GM10266 (cell line): ENCODE data around the gene ITGB5.
"Not testable (repeated sequence)": the region's sequence is repeated elsewhere in the genome, so short reads cannot be mapped to it uniquely, and the experiment has no call there.

Experiments
- DNase-seq: peaks from one replicate; pipeline ENCODE4 v3.0.0; 2012; ENCODE audit errors: extremely low spot score
- CTCF ChIP-seq: IDR thresholded peaks from 2 replicates; pipeline ENCODE4 v1.5.1; 2012; ENCODE audit warnings: mild to moderate bottlenecking, low read depth; ENCODE audit not compliant: control insufficient read depth, insufficient read depth; ENCODE audit errors: missing control alignments

Gene ITGB5

DNA sequence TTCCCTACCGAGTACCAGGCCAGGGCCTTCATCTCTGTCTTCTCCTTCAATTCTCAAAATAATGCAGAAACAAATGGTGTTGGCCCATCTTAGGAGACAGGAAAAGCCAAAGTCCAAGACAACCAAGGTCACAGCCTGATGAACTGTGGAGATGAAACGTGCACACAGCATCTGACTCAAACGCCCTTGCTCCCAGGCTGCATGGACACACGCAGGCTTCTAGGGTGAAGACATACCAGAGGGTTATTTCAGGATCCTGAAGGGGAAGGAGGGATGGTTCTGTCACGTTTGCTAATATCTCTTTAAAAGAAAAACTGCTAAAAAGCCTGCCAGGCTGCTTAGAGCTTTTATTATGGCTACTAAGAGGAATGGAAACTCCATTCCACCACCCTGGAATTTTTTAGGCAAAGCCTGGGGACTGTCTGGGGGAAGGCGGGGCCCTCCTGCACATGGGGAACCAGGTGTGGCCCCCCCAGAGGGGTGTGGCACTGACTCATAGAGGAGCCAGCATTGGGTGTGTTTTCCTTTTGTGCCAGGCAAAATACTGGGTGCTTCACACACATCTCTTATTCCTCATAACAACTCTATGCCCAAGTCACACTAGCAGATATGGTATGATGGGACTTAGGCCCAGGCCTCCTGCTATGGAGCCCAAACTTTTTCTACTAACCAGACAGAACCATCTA is 94.0 kb downstream of the ITGB5 start:
- TF ChIP-seq CTCF, result no peak
- no peak for DNase-seq

DNA sequence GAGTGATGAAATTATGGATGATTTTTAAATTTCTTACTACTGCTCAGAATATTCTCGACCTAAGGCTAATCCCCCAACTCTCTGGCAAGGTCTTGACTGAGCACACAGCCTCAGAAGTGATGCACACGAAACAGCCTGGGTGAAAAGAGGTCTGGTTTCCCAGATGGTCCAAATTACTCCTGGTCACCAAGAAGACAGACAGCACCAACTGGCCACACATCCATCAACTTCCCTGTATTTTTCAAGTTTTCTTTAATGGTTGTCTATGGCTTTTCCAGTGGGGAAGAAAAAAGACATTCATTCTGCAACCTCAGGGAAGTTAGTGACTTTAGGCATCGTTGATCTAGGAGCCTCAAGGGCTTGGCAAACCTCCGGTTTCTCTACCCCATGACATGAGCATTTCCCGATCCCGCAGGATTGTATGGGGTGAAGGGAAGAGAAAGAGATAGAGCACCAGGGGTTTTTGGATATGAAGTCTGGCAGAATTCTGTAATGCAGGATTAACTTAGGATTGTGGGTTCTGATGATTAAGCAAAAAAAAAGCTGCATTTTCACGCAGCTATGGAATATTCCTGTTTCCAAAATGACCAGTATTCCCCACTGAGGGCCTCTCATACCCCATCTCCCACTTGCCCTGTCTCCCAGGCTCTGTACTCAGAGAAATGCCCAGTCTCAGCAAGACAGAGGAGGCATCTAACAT is 94.7 kb downstream of the ITGB5 start:
- no peak for DNase-seq
- no peak for TF ChIP-seq CTCF

GRCh38 chr3:124791639-124792151 is 95.5 kb downstream of the ITGB5 start:
- no peak for TF ChIP-seq CTCF
- no peak for DNase-seq

GRCh38 chr3:124791142-124791541 is 96.0 kb downstream of the ITGB5 start:
- no peak for DNase-seq
- TF ChIP-seq CTCF, result no peak

GRCh38 chr3:124789103-124789502 is 98.1 kb downstream of the ITGB5 start:
- not testable (repeated sequence) for DNase-seq

DNA sequence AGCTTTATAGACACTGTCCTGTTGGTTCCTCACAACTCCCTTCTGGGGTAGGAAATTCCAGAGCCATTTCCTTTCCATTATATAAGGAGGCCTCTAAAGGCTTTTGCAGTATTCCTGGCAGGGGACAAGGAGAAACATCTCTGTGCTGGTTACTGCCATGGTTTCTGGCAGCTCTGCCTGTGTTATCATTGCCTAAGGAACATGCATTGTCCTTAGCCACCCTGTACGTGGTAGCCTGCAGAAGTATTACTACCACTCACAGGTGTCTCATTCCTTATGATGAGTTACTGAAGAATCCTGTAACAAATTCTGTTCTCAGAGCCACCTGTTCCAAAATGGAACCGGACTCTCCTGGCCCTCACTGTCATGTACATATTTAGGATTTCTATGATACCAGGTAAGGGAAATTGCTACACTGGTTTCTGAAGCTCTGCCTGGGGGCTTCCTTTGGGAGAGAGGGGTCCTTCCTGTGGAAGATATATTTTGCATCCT is 98.9 kb downstream of the ITGB5 start:
- DNase-seq, result no peak
- TF ChIP-seq CTCF, result no peak

GRCh38 chr3:124787476-124788195 is 99.5 kb downstream of the ITGB5 start:
- DNase-seq, result no peak
- no peak for TF ChIP-seq CTCF
